ENCODE results near the gene MARCHF11.

Gene MARCHF11

DNA sequence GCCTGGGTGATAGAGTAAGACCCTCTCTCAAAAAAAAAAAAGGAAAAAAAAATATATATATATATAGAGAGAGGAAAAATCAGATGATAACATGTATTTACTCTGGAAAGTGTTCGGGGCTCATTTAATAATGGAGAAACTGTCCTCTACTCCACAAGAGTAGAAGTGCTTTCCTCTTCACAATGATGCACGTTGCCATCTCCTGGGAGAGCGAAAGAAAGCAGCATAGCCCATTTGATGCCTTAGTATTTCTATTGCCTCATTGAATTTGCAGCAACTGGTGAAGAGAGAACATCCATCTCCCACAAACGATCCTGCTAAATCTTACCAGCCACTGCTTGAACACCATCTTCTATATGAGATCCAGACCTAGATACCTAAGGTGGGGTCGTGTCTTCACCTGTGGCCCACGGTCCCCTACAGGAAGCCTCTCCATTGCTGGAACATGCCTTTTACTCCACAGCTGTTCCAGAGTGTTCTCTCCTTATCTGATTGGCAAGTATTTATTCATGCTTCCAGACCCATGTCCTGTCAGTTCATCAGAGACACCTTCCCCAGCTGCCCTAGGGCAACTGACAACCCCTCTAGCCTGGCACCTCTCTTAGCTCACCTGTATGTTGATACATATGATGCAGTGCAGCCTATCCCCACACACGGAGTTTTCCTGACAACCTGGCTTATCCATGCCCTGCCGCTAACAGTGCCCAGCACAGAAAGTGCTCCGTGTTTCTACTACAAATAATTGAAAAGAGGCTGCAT is 115.3 kb downstream of the MARCHF11 start:
- TF ChIP-seq, protein P1, sequence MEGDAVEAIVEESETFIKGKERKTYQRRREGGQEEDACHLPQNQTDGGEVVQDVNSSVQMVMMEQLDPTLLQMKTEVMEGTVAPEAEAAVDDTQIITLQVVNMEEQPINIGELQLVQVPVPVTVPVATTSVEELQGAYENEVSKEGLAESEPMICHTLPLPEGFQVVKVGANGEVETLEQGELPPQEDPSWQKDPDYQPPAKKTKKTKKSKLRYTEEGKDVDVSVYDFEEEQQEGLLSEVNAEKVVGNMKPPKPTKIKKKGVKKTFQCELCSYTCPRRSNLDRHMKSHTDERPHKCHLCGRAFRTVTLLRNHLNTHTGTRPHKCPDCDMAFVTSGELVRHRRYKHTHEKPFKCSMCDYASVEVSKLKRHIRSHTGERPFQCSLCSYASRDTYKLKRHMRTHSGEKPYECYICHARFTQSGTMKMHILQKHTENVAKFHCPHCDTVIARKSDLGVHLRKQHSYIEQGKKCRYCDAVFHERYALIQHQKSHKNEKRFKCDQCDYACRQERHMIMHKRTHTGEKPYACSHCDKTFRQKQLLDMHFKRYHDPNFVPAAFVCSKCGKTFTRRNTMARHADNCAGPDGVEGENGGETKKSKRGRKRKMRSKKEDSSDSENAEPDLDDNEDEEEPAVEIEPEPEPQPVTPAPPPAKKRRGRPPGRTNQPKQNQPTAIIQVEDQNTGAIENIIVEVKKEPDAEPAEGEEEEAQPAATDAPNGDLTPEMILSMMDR (IDR thresholded peaks at IDR 0.05; ENCODE audit: low read depth, low read length): no peak
- no peak for DNase-seq (ENCODE audit: extremely low read depth, low read depth)

DNA sequence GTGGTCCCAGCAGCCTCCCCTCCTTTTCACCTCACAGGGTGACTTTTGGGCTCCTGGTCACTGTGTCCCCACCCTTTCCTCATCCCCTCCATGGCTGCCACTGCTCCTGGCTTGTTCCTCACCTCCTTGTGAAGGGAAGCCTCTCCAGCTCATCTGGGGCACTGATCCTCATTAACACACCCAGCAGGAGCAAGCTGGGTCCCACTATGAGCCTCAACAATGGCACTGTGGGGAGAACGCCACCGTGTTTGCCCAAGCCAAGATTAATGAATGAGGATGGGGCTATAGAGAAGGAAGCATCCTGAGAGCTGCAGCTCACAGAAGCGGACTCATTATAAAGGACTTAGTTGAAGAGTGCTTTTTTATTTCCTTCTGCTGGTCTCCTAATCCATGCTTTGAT is 118.4 kb downstream of the MARCHF11 start:
- no peak for DNase-seq (ENCODE audit: extremely low read depth, low read depth)
- TF ChIP-seq, protein P1 (IDR thresholded peaks at IDR 0.05; ENCODE audit: low read depth, low read length): no peak

DNA sequence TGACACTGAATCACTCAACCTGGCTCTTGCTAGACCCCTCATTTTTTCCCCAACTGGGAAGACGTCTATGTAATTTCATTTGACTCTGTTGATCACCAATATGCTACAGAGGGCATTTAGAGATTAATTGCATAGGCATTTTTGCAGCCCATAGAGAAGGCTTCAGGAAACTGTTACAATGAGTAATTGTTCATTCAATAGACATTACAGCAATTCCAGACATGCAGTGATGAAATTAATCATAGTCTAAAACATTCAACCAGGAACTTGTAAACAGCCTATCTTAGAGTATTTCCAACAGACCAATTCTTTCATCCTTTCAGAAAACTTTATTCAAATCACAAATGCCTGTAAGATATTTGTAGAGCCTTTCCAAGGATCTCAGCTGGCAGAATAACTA is 122.3 kb downstream of the MARCHF11 start:
- DNase-seq (ENCODE audit: extremely low read depth, low read depth): no peak
- TF ChIP-seq, protein P1 (IDR thresholded peaks at IDR 0.05; ENCODE audit: low read depth, low read length): no peak

DNA sequence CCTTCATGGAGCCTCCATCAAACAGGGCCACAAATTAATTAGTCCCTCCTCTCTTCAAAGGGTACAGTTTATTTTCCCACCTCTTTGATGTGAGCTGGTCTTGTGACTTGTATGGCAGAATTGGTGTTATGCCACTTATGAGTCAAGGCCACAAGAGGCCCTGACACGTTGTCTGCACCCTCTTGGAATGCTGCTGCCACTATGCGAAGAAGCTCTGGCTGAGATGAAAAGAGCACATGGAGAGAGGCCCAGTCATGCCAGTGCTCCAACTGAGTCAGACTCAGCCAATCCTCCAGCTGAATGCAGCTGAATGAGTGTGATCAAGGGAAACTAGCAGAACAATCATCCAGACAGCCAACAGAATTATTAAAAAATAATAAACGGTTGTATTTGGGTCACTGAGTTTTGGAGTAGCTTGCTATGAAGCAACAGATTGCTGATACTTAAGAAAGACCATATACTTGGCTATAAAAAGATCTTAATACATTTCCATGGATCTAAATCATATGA is 128.3 kb downstream of the MARCHF11 start:
- TF ChIP-seq, protein P1 (IDR thresholded peaks at IDR 0.05; ENCODE audit: low read depth, low read length): no peak
- no peak for DNase-seq (ENCODE audit: extremely low read depth, low read depth)

DNA sequence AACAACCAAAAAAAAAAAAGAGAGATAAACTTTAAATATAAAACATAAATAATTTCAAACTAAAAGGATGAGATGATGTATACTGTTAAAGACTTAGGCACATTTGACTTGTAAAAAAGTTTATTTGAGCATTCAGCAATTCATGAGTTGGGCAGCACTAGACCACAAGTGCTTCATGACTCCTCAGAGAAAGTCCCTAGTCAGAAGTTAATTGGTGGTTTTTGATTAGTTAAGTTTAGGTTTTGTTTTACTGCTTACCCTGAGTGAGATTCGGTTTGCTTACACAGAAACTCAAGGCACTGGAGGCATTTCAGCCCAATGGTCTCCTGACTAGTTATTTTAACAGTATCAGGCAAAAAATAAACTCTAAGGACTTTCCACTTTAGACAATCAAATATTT is 129.2 kb downstream of the MARCHF11 start:
- DNase-seq (ENCODE audit: extremely low read depth, low read depth): no peak
- TF ChIP-seq, protein P1 (IDR thresholded peaks at IDR 0.05; ENCODE audit: low read depth, low read length): no peak

DNA sequence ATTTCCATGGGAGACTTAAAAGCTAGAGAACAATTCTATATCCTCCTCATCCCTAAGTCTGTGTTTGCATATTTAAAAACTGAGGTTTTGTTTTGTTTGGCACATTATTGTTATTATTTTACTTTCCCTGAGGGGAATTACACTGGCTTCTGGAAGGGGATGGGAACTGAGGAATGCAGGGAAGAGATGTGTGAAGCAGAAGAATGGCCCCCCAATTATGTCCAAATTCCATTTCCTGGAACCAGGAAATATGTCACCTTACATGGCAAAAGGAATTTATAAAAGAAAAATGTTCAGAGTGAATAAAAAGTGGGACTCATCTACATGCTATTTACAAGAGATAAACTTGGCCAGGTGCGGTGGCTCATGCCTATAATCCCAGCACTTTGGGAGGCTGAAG is 129.8 kb downstream of the MARCHF11 start:
- TF ChIP-seq, protein P1 (IDR thresholded peaks at IDR 0.05; ENCODE audit: low read depth, low read length): no peak

DNA sequence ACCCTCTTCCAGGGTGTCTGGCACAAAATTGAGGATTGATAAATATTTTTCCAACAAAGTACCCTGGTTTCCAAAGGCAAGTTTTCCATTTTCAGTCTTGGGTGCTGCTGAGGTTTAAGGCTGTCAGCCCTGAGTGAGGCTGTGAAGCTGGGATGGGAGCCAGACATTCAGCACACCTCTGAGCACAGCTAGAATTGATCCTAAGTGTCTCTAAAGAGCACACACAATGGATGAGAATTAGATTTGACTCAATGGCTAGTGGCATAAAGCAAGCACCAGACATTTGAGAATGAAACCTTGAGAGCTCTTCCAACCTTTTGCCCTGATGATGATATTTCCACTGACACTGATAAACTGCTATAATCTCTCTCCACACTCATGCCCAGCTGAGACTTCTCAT is 131.5 kb downstream of the MARCHF11 start:
- TF ChIP-seq, protein P1 (IDR thresholded peaks at IDR 0.05; ENCODE audit: low read depth, low read length): no peak
- no peak for DNase-seq (ENCODE audit: extremely low read depth, low read depth)

More for the DNA sequence above, 129.8 kb downstream of the MARCHF11 start:
- DNase-seq (ENCODE audit: extremely low read depth, low read depth): no peak

Measured in AG09319 (cell line).